GM12891 (cell line): ENCODE data around the gene CBX7.

Source experiments
- DNase-seq: peaks from one replicate; pipeline ENCODE4 v3.0.0; 2011; ENCODE audit warnings: low spot score; ENCODE audit not compliant: insufficient read length
- FAIRE-seq: peaks from 2 replicates; lab custom pipeline; 2011; peaks lifted over from hg19 to GRCh38; lab: Jason Lieb, UNC
- PAX5 ChIP-seq: IDR thresholded peaks from 2 replicates; pipeline ENCODE4 v1.6.1; 2011; ENCODE audit warnings: low read length, moderate library complexity, mild to moderate bottlenecking; ENCODE audit not compliant: insufficient read depth, severe bottlenecking
- POLR2A ChIP-seq: IDR thresholded peaks from 2 replicates; pipeline ENCODE4 v1.6.1; 2011; ENCODE audit warnings: low read depth, low read length, control low read depth
- POLR2AphosphoS5 ChIP-seq: IDR thresholded peaks from 2 replicates; pipeline ENCODE4 v1.6.1; 2011; ENCODE audit warnings: low read depth, low read length, control low read depth
- POU2F2 ChIP-seq: IDR thresholded peaks from 2 replicates; pipeline ENCODE4 v1.6.1; 2011; ENCODE audit warnings: low read depth, mild to moderate bottlenecking, control low read depth, low read length, moderate library complexity
- SPI1 ChIP-seq: IDR thresholded peaks from 2 replicates; pipeline ENCODE4 v1.6.1; 2011; ENCODE audit warnings: low read depth, low read length, control low read depth
- TAF1 ChIP-seq: IDR thresholded peaks from 2 replicates; pipeline ENCODE4 v1.6.1; 2011; ENCODE audit warnings: low read depth, low read length, control low read depth

Gene CBX7

GRCh38 chr22:39181356-39181755 lies 28.9 kb upstream of the CBX7 start:
- DNase-seq (no peak), FAIRE-seq (no peak)
- TF ChIP-seq POU2F2 (no peak), SPI1 (no peak), TAF1 (no peak), POLR2A (no peak), POLR2AphosphoS5 (no peak), PAX5 (no peak)

DNA sequence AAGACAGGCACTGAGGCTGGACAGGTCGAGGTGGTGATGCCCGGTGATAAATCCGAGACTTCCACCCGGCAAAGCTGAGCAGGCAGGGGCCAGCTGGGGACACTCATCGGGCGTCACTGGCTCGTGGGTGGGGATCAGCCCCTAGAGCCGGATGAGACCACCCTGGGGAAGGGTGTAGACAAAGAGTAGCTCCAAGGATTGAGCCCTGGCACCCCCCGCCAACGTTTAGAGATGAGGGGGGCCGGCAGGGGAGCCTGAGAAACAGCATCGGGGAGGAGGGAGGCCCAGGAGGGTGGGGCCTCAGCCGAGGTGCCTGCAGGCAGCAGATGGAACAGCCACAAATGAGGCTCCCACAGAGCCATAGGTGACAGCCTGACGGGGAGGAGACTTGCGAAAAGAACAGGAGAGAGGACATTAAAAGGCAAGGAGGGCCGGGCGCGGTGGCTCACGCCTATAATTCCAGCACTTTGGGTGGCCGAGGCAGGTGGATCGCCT lies 27.4 kb upstream of the CBX7 start:
- TF ChIP-seq PAX5 (no peak), POLR2A (no peak), TAF1 (no peak), SPI1 (no peak)
- DNase-seq = no peak
- FAIRE-seq = no peak

DNA sequence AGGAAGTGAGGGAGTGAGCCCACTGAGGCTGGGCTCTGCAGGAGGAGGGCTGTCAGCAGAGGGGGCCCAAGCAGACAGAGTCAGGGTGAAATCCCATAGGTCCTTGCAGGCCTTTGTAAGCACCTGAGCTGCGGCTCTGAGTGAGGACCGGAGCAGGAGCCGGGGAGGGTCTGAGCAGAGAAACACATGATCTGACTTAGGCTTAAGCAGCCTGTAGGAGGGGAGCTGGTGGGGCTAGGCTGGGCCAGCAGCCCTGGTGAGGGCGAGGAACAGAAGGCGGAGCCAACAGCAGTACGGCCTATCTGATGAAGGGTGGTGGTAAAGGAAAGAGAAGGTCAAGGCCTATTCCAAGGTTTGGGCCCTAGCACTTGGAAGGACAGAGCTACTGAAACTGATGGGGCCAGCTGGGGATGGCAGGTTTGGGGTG lies 26.9 kb upstream of the CBX7 start:
- DNase-seq (no peak), FAIRE-seq (no peak)
- TF ChIP-seq POU2F2 (no peak), POLR2AphosphoS5 (no peak), POLR2A (no peak), PAX5 (no peak), TAF1 (no peak), SPI1 (no peak)

GRCh38 chr22:39178206-39179111 lies 26.0 kb upstream of the CBX7 start:
- DNase-seq = no peak
- FAIRE-seq = no peak
- TF ChIP-seq TAF1 (no peak), PAX5 (no peak), SPI1 (no peak), POU2F2 (no peak), POLR2A (no peak), POLR2AphosphoS5 (no peak)

DNA sequence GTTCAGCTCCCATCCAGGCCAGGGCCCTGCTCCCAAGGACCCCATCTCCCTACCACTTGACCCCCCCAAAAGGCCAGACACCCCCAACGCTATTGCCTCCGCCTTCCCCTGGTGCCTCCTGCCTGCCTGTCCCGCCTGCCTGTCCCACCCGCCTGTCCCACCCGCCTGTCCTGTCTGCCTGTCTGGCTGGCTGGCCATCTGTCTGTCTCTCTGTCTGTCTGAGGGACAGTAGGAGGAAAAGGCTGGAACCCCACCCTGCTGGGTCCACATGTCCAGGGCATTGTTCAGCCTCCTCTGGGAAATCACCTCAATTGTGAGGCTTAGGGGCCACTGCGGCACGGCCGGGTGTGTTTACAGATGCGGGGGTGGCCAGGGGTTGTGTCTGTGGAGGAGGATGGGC lies 25.3 kb upstream of the CBX7 start:
- FAIRE-seq = no peak
- no peak for TF ChIP-seq POLR2AphosphoS5
- no peak for TF ChIP-seq TAF1
- no peak for TF ChIP-seq POU2F2
- TF ChIP-seq SPI1 = no peak
- TF ChIP-seq POLR2A = no peak
- TF ChIP-seq PAX5 = no peak
- DNase-seq = no peak

DNA sequence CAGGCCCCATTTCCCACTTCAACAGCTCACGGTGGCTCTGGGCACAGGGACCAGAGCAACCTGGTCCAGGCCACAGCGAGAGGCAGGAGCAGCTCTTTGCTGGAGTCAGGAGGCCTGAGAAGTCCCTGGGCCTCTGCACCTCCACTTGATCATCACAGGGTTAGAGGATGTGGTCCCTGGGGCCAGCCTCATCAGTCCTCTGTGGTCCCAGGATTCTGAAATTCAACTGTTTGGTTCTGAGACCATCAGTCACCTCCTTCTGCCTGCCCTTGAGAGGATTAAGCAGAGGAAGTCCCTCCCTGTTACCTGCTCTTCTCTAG lies 24.9 kb upstream of the CBX7 start:
- FAIRE-seq (no peak), DNase-seq (no peak)
- no peak for TF ChIP-seq SPI1

- TF ChIP-seq POLR2A = no peak
- FAIRE-seq (no peak), DNase-seq (no peak)
Measured at GRCh38 chr22:39176714-39177455, 24.4 kb upstream of the CBX7 start.

- no peak for DNase-seq
- TF ChIP-seq PAX5 = no peak
- TF ChIP-seq POLR2A = no peak
- TF ChIP-seq POLR2AphosphoS5 = no peak
- TF ChIP-seq SPI1 = no peak
- TF ChIP-seq TAF1 = no peak
- TF ChIP-seq POU2F2 = no peak
- no peak for FAIRE-seq
Measured at GRCh38 chr22:39176143-39176713, 23.7 kb upstream of the CBX7 start.

GRCh38 chr22:39175353-39176142 lies 23.1 kb upstream of the CBX7 start:
- no peak for TF ChIP-seq POLR2A
- no peak for TF ChIP-seq POLR2AphosphoS5
- TF ChIP-seq PAX5 = no peak
- TF ChIP-seq SPI1 = no peak
- no peak for TF ChIP-seq TAF1
- no peak for TF ChIP-seq POU2F2
- DNase-seq (no peak), FAIRE-seq (no peak)
